Activated CD4-positive, alpha-beta T cell treated with anti-CD3 and anti-CD28 coated beads, Interleukin-2, amount 10 ng/mL, durations not matched to agents 7 days and 5 days (primary cell): ENCODE data around the gene KANSL1. TPM values are rescaled to one million over a fixed set of nuclear protein-coding genes. Genes with fewer than 3 reads are reported as not detected.

Experiments
- CTCF ChIA-PET: fragments of 350-600 bp; sonication (Branson Sonifier 250); formaldehyde crosslinking; loops from one replicate; lab custom pipeline; 2021; ENCODE audit warnings: antibody characterized with exemption; lab: Charles Lee
- POLR2A ChIA-PET: fragments of 350-600 bp; sonication (Branson Sonifier 250); formaldehyde crosslinking; loops from one replicate; lab custom pipeline; 2021; ENCODE audit warnings: antibody characterized with exemption; lab: Charles Lee
- DNase-seq: peaks from one replicate; pipeline ENCODE4 v3.0.0-alpha.2; 2020
- H3K27ac Mint-ChIP-seq: one replicate; pipeline ENCODE4 v1.8.0; 2021; ENCODE audit warnings: mild to moderate bottlenecking, moderate library complexity, mixed read lengths
- H3K27me3 Mint-ChIP-seq: one replicate; pipeline ENCODE4 v1.8.0; 2021; ENCODE audit warnings: mixed read lengths
- H3K36me3 Mint-ChIP-seq: one replicate; pipeline ENCODE4 v1.8.0; 2021; ENCODE audit warnings: low read depth, mixed read lengths
- H3K4me1 Mint-ChIP-seq: one replicate; pipeline ENCODE4 v1.8.0; 2021; ENCODE audit warnings: mixed read lengths
- H3K4me3 Mint-ChIP-seq: one replicate; pipeline ENCODE4 v1.8.0; 2021; ENCODE audit warnings: mild to moderate bottlenecking, moderate library complexity, mixed read lengths
- H3K9me3 Mint-ChIP-seq: one replicate; pipeline ENCODE4 v1.8.0; 2021; ENCODE audit warnings: mixed read lengths
- total RNA-seq, 2 experiments: library from RNA; stranded (reverse); gene quantifications; one replicate each; pipeline ENCODE4 v1.2.3, GENCODE V29; 2021

KANSL1 gene
- total RNA-seq, 2 experiments from 2014 or later: 85.7 to 97.7 TPM

- Mint-ChIP-seq H3K27ac (no peak overlapping the region), H3K4me3 (no peak overlapping the region), H3K27me3 (no peaks in the 10 kb centered on the region), H3K9me3 (no peaks in the 10 kb centered on the region), H3K36me3 (peaks cover 11% of the 10 kb centered on the region), H3K4me1 (peaks cover 85% of the 10 kb centered on the region)
- DNase-seq: no peak
- ChIA-PET CTCF (interaction anchor here (0.6 to 1.5 kb wide), 3 partner anchors 8 to 24 kb away, joined by 3 to 4 read pairs (median 3); no protein-coding TSS in a partner anchor), POLR2A (no interaction called here)
Observed at GRCh38 chr17:46143827-46144236, 49.4 kb downstream of the KANSL1 start.

- Mint-ChIP-seq H3K27ac (no peak overlapping the region), H3K4me1 (peaks cover 83% of the 10 kb centered on the region), H3K9me3 (no peaks in the 10 kb centered on the region), H3K36me3 (peaks cover 15% of the 10 kb centered on the region), H3K27me3 (no peaks in the 10 kb centered on the region), H3K4me3 (no peak overlapping the region)
- ChIA-PET POLR2A (no interaction called here), CTCF (no interaction called here)
- DNase-seq: no peak
Observed at GRCh38 chr17:46141645-46142044, 51.6 kb downstream of the KANSL1 start.

- ChIA-PET POLR2A (no interaction called here), CTCF (no interaction called here)
- Mint-ChIP-seq H3K4me1 (peaks cover 85% of the 10 kb centered on the region), H3K9me3 (no peaks in the 10 kb centered on the region), H3K27ac (no peak overlapping the region), H3K36me3 (peaks cover 16% of the 10 kb centered on the region), H3K27me3 (no peaks in the 10 kb centered on the region), H3K4me3 (no peak overlapping the region)
- DNase-seq: no peak
Observed at GRCh38 chr17:46140645-46141197, 52.5 kb downstream of the KANSL1 start.

GRCh38 chr17:46139432-46140210 lies 53.6 kb downstream of the KANSL1 start:
- Mint-ChIP-seq H3K4me1 (peaks cover 81% of the 10 kb centered on the region), H3K36me3 (peaks cover 23% of the 10 kb centered on the region), H3K4me3 (no peak overlapping the region), H3K9me3 (no peaks in the 10 kb centered on the region), H3K27ac (no peak overlapping the region), H3K27me3 (no peaks in the 10 kb centered on the region)
- DNase-seq: no peak
- ChIA-PET POLR2A (no interaction called here), CTCF (no interaction called here)

GRCh38 chr17:46138473-46138872 lies 54.8 kb downstream of the KANSL1 start:
- no peak for DNase-seq
- Mint-ChIP-seq H3K27me3 (no peaks in the 10 kb centered on the region), H3K9me3 (no peaks in the 10 kb centered on the region), H3K4me1 (peaks cover 77% of the 10 kb centered on the region), H3K36me3 (peaks cover 25% of the 10 kb centered on the region), H3K4me3 (no peak overlapping the region), H3K27ac (no peak overlapping the region)
- CTCF ChIA-PET: interaction anchor here (0.6 kb wide), 1 partner anchor 15 kb away, joined by 3 read pairs; no protein-coding TSS in a partner anchor
- POLR2A ChIA-PET: no interaction called here

GRCh38 chr17:46136820-46137219 lies 56.4 kb downstream of the KANSL1 start:
- Mint-ChIP-seq H3K4me1 (peaks cover 72% of the 10 kb centered on the region), H3K27ac (no peak overlapping the region), H3K27me3 (no peaks in the 10 kb centered on the region), H3K9me3 (no peaks in the 10 kb centered on the region), H3K36me3 (peaks cover 25% of the 10 kb centered on the region), H3K4me3 (no peak overlapping the region)
- ChIA-PET CTCF (no interaction called here), POLR2A (no interaction called here)
- DNase-seq: no peak

GRCh38 chr17:46135879-46136563 lies 57.2 kb downstream of the KANSL1 start:
- no peak for DNase-seq
- Mint-ChIP-seq H3K9me3 (no peaks in the 10 kb centered on the region), H3K4me3 (no peak overlapping the region), H3K27ac (no peak overlapping the region), H3K36me3 (peaks cover 25% of the 10 kb centered on the region), H3K4me1 (peaks cover 65% of the 10 kb centered on the region), H3K27me3 (no peaks in the 10 kb centered on the region)
- ChIA-PET POLR2A (no interaction called here), CTCF (interaction anchor here (1.0 kb wide), 1 partner anchor 57 kb away, joined by 6 read pairs; the partner anchor contains the start of gene KANSL1)

GRCh38 chr17:46135126-46135812 lies 58.0 kb downstream of the KANSL1 start:
- H3K4me1 Mint-ChIP-seq: peaks cover 67% of the 10 kb centered on the region
- peaks cover 27% of the 10 kb centered on the region for H3K36me3 Mint-ChIP-seq
- H3K4me3 Mint-ChIP-seq: no peak overlapping the region
- no peak overlapping the region for H3K27ac Mint-ChIP-seq
- CTCF ChIA-PET: interaction anchor here (0.7 to 1.0 kb wide), 3 partner anchors 58 to 632 kb away, joined by 3 to 6 read pairs (median 4); partner anchors contain the start of gene KANSL1
- no peak for DNase-seq
- H3K9me3 Mint-ChIP-seq: no peaks in the 10 kb centered on the region
- H3K27me3 Mint-ChIP-seq: no peaks in the 10 kb centered on the region
- POLR2A ChIA-PET: no interaction called here

GRCh38 chr17:46129302-46129701 lies 63.9 kb downstream of the KANSL1 start:
- Mint-ChIP-seq H3K4me1 (peaks cover 42% of the 10 kb centered on the region), H3K4me3 (no peak overlapping the region), H3K27ac (no peak overlapping the region), H3K9me3 (no peaks in the 10 kb centered on the region), H3K27me3 (no peaks in the 10 kb centered on the region), H3K36me3 (peaks cover 31% of the 10 kb centered on the region)
- ChIA-PET POLR2A (no interaction called here), CTCF (interaction anchor here (0.8 kb wide), 1 partner anchor 64 kb away, joined by 3 read pairs; the partner anchor contains the start of gene KANSL1)
- no peak for DNase-seq

GRCh38 chr17:46128453-46128852 lies 64.8 kb downstream of the KANSL1 start:
- DNase-seq: no peak
- POLR2A ChIA-PET: no interaction called here
- Mint-ChIP-seq H3K27me3 (no peaks in the 10 kb centered on the region), H3K27ac (no peak overlapping the region), H3K9me3 (no peaks in the 10 kb centered on the region), H3K36me3 (peaks cover 32% of the 10 kb centered on the region), H3K4me3 (no peak overlapping the region), H3K4me1 (peaks cover 44% of the 10 kb centered on the region)
- CTCF ChIA-PET: no interaction called here

- Mint-ChIP-seq H3K27ac (no peak overlapping the region), H3K9me3 (no peaks in the 10 kb centered on the region), H3K4me3 (no peak overlapping the region), H3K27me3 (no peaks in the 10 kb centered on the region), H3K4me1 (peaks cover 46% of the 10 kb centered on the region), H3K36me3 (peaks cover 31% of the 10 kb centered on the region)
- POLR2A ChIA-PET: no interaction called here
- CTCF ChIA-PET: no interaction called here
- DNase-seq: no peak
Observed at GRCh38 chr17:46127524-46127923, 65.7 kb downstream of the KANSL1 start.

- no peak for DNase-seq
- CTCF ChIA-PET: interaction anchor here (1.4 kb wide), 1 partner anchor 36 kb away, joined by 6 read pairs; no protein-coding TSS in a partner anchor
- H3K4me1 Mint-ChIP-seq: peaks cover 53% of the 10 kb centered on the region
- no peaks in the 10 kb centered on the region for H3K27me3 Mint-ChIP-seq
- no peak overlapping the region for H3K27ac Mint-ChIP-seq
- peaks cover 37% of the 10 kb centered on the region for H3K36me3 Mint-ChIP-seq
- POLR2A ChIA-PET: no interaction called here
- H3K9me3 Mint-ChIP-seq: no peaks in the 10 kb centered on the region
- H3K4me3 Mint-ChIP-seq: no peak overlapping the region
Observed at GRCh38 chr17:46126840-46127239, 66.4 kb downstream of the KANSL1 start.
